Sigmoid colon (tissue), 7 donors: ENCODE results near the gene CAND1. TPM values are rescaled to one million over a fixed set of nuclear protein-coding genes. Genes with fewer than 3 reads are reported as not detected.

Experiments used
- DNase-seq: peaks from one replicate; pipeline ENCODE4 v3.0.0-alpha.2; 2019
- H3K27ac ChIP-seq, 4 donors: fragments of 200-600 bp; sonication (generic); one replicate each; pipeline ENCODE4 v1.5.1; 2016 to 2019; ENCODE audit warnings: mild to moderate bottlenecking in 1 of 4
- H3K27me3 ChIP-seq, 3 donors: fragments of 200-600 bp; sonication (generic); one replicate each; pipeline ENCODE4 v1.5.1; 2019; ENCODE audit warnings: mild to moderate bottlenecking in 1 of 3
- H3K36me3 ChIP-seq, 4 donors: fragments of 200-600 bp; sonication (generic); one replicate each; pipeline ENCODE4 v1.5.1; 2016 to 2019
- H3K4me1 ChIP-seq, 4 donors: fragments of 200-600 bp; sonication (generic); one replicate each; pipeline ENCODE4 v1.5.1; 2017 to 2019
- H3K4me3 ChIP-seq, 4 donors: fragments of 200-600 bp; sonication (generic); one replicate each; pipeline ENCODE4 v1.5.1; 2017 to 2019; ENCODE audit warnings: mild to moderate bottlenecking in 2 of 4, moderate library complexity in 1 of 4
- H3K9me3 ChIP-seq, 4 donors: fragments of 200-600 bp in 3 of 4; sonication (generic) in 3 of 4; one replicate each; pipeline versions ENCODE4 v1.5.1 to v1.6.1; 2013 to 2019
- CTCF ChIP-seq, 4 experiments: fragments of 450-650 bp in 3 of 4; fragments of 200-600 bp in 1 of 4; IDR thresholded peaks; one replicate each; pipeline ENCODE4 v1.5.1; 2016 to 2019; ENCODE audit warnings: antibody characterized with exemption in 4 of 4, mild to moderate bottlenecking in 3 of 4, moderate library complexity in 2 of 4
- EP300 ChIP-seq, 4 donors: sonication (generic); formaldehyde crosslinking; IDR thresholded peaks; one replicate each; pipeline ENCODE4 v1.6.1; 2017; ENCODE audit warnings: antibody characterized with exemption in 4 of 4
- POLR2A ChIP-seq, 2 donors: fragments of 450-650 bp; IDR thresholded peaks; one replicate each; pipeline ENCODE4 v1.6.1; 2016; ENCODE audit warnings: antibody characterized with exemption in 2 of 2, mild to moderate bottlenecking in 2 of 2, moderate library complexity in 2 of 2
- POLR2AphosphoS5 ChIP-seq, 4 donors: sonication (generic); formaldehyde crosslinking; IDR thresholded peaks; one replicate each; pipeline ENCODE4 v1.6.1; 2017; ENCODE audit warnings: antibody characterized with exemption in 4 of 4
- WGBS, 2 donors: extraction: QIAGEN DNeasy Blood & Tissue Kit; methylation state at CpG; one replicate each; pipeline ENCODE4 v1.1.7; 2013; 5-methylcytosine and 5-hydroxymethylcytosine counted together
- intact Hi-C: fragments of 100-400 bp; cut with DNase I; formaldehyde crosslinking; loops from one replicate; pipeline ENCODE4 v1.15.1; 2023
- polyA plus RNA-seq, 3 donors: library from polyadenylated mRNA; stranded (reverse); fragments of 200-250 nt; gene quantifications; one replicate each; pipeline ENCODE4 v1.2.3, GENCODE V29; 2013
- total RNA-seq, 4 donors: library from RNA; depleted of rRNA; stranded (reverse); fragments of >200 nt; gene quantifications; one replicate each; pipeline ENCODE4 v1.1.0, GENCODE V29; 2016
- donor health status: healthy with polysubstance abuse.
- donor health status: Bipolar disorder and iron deficiency.
- donor health status: healthy.

The CAND1 gene
- total and polyA plus RNA-seq, 7 donors, result 10.2 to 86.5 (median 63.0) TPM

GRCh38 chr12:67323007-67323406 is 53.8 kb downstream of the CAND1 start:
- no peaks in the 10 kb centered on the region for H3K4me1 ChIP-seq
- H3K27me3 ChIP-seq, result no peaks in the 10 kb centered on the region
- DNase-seq, result no peak
- peaks cover 0 to 4% (median 0%) of the 10 kb centered on the region in 4 donors for H3K36me3 ChIP-seq
- TF ChIP-seq CTCF (IDR thresholded peaks at IDR 0.05) (no peak), POLR2AphosphoS5 (IDR thresholded peaks at IDR 0.05) (no peak), POLR2A (IDR thresholded peaks at IDR 0.05) (no peak), EP300 (IDR thresholded peaks at IDR 0.05) (no peak)
- no peak overlapping the region for H3K4me3 ChIP-seq
- H3K27ac ChIP-seq, result no peak overlapping the region
- 96% methylated on average over 3 of the region's 3 CpGs for WGBS, 2 donors
- H3K9me3 ChIP-seq, result no peaks in the 10 kb centered on the region
- intact Hi-C loops, result no loop called here

GRCh38 chr12:67326637-67327036 is 57.5 kb downstream of the CAND1 start:
- Histone ChIP-seq H3K27me3 (no peaks in the 10 kb centered on the region), H3K4me1 (no peaks in the 10 kb centered on the region), H3K36me3 (no peaks in the 10 kb centered on the region), H3K27ac (no peak overlapping the region), H3K4me3 (no peak overlapping the region), H3K9me3 (no peaks in the 10 kb centered on the region)
- intact Hi-C loops, result no loop called here
- no peak for TF ChIP-seq CTCF (IDR thresholded peaks at IDR 0.05)
- no peak for TF ChIP-seq POLR2A (IDR thresholded peaks at IDR 0.05)
- TF ChIP-seq POLR2AphosphoS5 (IDR thresholded peaks at IDR 0.05), result no peak
- TF ChIP-seq EP300 (IDR thresholded peaks at IDR 0.05), result no peak
- no peak for DNase-seq

GRCh38 chr12:67327466-67327865 is 58.3 kb downstream of the CAND1 start:
- no peak overlapping the region for H3K27ac ChIP-seq
- no peak for DNase-seq
- no peaks in the 10 kb centered on the region for H3K9me3 ChIP-seq
- H3K27me3 ChIP-seq, result no peaks in the 10 kb centered on the region
- intact Hi-C loops, result no loop called here
- 66 to 82% methylated on average over 2 of the region's 2 CpGs for WGBS, 2 donors
- no peaks in the 10 kb centered on the region for H3K36me3 ChIP-seq
- TF ChIP-seq EP300 (IDR thresholded peaks at IDR 0.05) (no peak), POLR2AphosphoS5 (IDR thresholded peaks at IDR 0.05) (no peak), POLR2A (IDR thresholded peaks at IDR 0.05) (no peak), CTCF (IDR thresholded peaks at IDR 0.05) (no peak)
- no peaks in the 10 kb centered on the region for H3K4me1 ChIP-seq
- no peak overlapping the region for H3K4me3 ChIP-seq

DNA sequence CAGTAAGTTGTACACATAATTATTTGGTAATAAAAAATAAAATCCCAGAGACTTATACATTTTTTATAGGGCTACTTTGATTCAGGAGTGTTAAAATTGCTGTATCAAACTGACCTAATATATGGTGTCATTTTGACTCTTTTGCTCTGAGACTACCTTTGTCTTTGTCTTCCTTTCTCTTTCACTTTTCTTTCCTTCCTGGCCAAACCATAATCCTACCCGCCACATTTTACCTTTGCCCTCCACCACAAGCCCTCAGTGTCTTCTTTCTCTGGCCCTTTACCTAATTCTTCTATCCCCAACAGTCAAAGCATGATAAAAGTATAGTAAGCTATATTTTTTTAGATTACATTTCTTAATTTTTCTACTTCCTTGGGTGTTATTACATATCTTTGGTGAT is 62.0 kb downstream of the CAND1 start:
- Histone ChIP-seq H3K4me3 (no peak overlapping the region), H3K36me3 (no peaks in the 10 kb centered on the region), H3K27ac (no peak overlapping the region), H3K27me3 (no peaks in the 10 kb centered on the region), H3K4me1 (no peaks in the 10 kb centered on the region), H3K9me3 (no peaks in the 10 kb centered on the region)
- intact Hi-C loops, result no loop called here
- whole genome bisulfite sequencing, 2 donors, result 49 to 51% methylated on average over 1 of the region's 1 CpG
- DNase-seq, result no peak
- TF ChIP-seq POLR2AphosphoS5 (IDR thresholded peaks at IDR 0.05), result no peak

- intact Hi-C loops, result no loop called here
- H3K27ac ChIP-seq, result no peak overlapping the region
- no peaks in the 10 kb centered on the region for H3K9me3 ChIP-seq
- no peaks in the 10 kb centered on the region for H3K36me3 ChIP-seq
- H3K4me3 ChIP-seq, result no peak overlapping the region
- no peaks in the 10 kb centered on the region for H3K27me3 ChIP-seq
- DNase-seq, result no peak
- no peaks in the 10 kb centered on the region for H3K4me1 ChIP-seq
- TF ChIP-seq POLR2AphosphoS5 (IDR thresholded peaks at IDR 0.05) (no peak), POLR2A (IDR thresholded peaks at IDR 0.05) (no peak), EP300 (IDR thresholded peaks at IDR 0.05) (no peak), CTCF (IDR thresholded peaks at IDR 0.05) (no peak)
Measured at GRCh38 chr12:67331828-67332227, 62.7 kb downstream of the CAND1 start.
